HG02852 (cell line): Measurements from ENCODE around the gene NMUR2.

Source experiments
- ATAC-seq: cut with Tn5 transposase; IDR thresholded peaks from one replicate; pipeline ENCODE4 v1.9.1; 2021; ENCODE audit warnings: mild to moderate bottlenecking, moderate library complexity; ENCODE audit not compliant: unreplicated experiment

Gene NMUR2

GRCh38 chr5:152372875-152373274, 32.2 kb downstream of the NMUR2 start:
- ATAC-seq: no peak

- no peak for ATAC-seq
Observed at GRCh38 chr5:152369298-152369697, 35.8 kb downstream of the NMUR2 start.

DNA sequence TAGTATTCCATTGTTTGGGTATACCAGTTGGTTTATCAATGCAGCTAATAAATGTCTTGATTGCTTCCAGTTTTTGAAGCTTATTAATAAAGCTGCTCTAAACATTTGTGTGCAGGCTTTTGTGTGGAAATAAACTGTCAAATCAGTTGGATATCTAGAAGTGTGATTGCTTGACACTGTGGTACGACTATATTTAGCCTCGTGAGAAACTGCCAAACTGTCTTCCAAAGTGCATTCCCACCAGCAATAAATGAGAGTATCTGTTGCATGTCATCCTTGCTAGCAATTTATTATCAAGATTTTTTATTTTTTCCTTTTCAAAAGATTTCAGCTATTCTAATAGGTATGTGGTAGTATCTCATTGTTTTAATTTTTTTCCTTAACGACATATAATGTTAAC, 37.5 kb downstream of the NMUR2 start:
- no peak for ATAC-seq

DNA sequence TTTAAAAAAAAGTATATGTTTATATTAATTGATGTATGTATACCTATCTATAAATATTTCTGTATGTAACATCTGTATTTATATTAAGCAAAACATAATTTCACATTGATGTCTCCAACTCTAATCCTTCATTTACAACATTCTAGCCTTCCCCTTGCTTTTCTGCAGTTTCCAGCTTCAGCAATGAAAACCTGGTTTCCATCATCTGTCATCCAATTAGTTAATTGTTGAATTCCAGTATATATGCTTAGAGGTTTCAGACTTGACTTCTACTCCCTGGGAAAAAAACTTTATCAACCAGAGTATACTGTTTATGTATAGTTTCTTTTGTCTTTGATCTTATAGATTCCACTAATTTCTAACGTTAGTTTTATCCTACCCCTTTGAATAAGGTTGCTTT, 38.4 kb downstream of the NMUR2 start:
- ATAC-seq: no peak

DNA sequence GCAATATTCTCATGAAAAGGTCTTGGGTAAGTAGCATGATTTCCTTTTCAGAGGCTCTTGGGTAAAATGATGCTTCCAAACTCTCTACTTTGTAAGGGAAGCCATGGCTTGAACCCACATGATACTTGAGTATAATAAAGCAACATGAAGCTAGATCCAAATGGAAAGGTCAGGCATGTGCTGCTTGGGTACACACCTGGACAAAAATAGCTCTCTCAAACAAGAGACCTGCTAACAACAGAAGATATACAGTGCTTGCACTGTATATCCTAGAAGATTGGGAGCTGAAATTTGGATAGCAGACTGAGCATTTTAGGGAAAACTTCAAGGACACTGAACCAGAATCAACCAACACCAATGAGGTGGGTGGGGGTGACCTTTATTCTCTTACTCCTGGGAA, 40.2 kb downstream of the NMUR2 start:
- no peak for ATAC-seq

GRCh38 chr5:152364172-152364571, 40.9 kb downstream of the NMUR2 start:
- no peak for ATAC-seq

GRCh38 chr5:152358861-152359568, 46.1 kb downstream of the NMUR2 start:
- no peak for ATAC-seq

DNA sequence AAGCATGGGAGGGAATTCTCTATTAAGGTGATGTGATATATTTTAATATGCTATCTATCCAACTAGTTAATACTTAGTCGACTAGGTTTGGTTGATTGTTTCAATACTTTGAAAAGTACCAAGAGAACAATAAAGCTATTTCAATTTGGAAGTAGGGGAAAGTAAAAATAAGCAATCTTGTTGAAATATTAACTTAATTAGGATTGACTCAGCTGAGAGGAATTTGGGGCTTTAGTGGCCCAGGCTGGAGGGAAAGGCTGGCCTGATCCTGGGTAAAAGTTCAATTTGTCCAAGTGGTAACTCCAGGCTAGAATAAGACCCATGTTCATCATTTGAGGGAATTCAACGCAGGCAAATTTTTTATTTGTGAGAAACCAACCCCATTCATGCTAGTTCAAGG, 48.6 kb downstream of the NMUR2 start:
- ATAC-seq: no peak

DNA sequence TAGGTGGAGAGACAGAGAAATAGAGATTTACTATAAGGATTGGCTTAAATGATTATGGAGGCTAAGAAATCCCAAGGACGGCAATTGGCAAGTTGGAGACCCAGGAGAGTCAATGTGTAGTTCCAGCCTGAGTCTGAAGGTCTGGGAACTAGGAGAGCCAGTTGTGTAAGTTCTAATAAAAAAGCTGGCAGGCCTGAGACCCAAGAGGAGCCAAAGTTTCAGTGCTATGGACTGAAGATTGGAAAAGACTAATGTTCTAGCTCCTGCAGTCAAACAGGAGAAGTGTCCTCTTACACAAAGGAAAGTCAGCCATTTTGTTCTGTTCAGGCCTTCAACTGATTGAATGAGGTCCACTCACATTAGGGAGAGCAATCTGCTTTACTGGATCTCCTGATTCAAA, 50.0 kb downstream of the NMUR2 start:
- ATAC-seq: no peak

DNA sequence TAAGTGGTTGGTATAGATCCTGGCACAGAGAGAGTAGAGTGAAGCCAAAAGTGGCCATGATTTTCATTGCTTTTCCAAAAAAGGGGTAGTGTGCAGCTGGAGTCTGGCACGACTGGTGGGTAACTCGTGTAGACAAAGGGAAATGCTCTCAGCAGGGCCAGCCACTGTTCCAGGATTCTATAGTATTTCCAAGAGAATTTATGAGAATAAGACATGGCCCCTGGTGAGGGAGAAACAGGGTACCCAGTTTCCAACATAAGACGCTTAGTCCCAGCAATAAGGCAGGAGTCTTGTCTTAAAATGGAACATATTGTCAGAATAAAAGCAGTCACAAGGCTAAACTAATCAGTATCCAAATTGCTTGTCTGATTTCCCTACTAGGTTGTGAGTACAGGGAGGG, 52.1 kb downstream of the NMUR2 start:
- no peak for ATAC-seq

GRCh38 chr5:152349683-152350526, 55.2 kb downstream of the NMUR2 start:
- ATAC-seq: peak; percentile 91
